SK-N-SH (cell line): ENCODE results near the gene OGN. TPM values are rescaled to one million over a fixed set of nuclear protein-coding genes. Genes with fewer than 3 reads are reported as not detected.

Experiments used
- CTCF ChIA-PET: fragments of 300-600, 350-600 bp; formaldehyde crosslinking; extraction: SDS; loops from one replicate; lab custom pipeline; 2021; lab: Yijun Ruan, JAX
- POLR2A ChIA-PET: fragments of 350-600 bp; sonication (Branson Sonifier 250); formaldehyde crosslinking; extraction: SDS; loops from one replicate; lab custom pipeline; 2020; ENCODE audit warnings: antibody characterized with exemption, inconsistent platforms; lab: Yijun Ruan, JAX
- DNase-seq: peaks from one replicate; pipeline ENCODE4 v3.0.0; 2012
- H2AFZ ChIP-seq: fragments of 200-600 bp; sonication (generic); 2 replicates; pipeline ENCODE4 v1.8.1; 2016; ENCODE audit warnings: antibody characterized with exemption, mild to moderate bottlenecking, low read depth
- H3F3A ChIP-seq: fragments of 200-600 bp; sonication (generic); replicated peaks from 2 replicates; pipeline ENCODE3; 2016; ENCODE audit warnings: antibody characterized with exemption, mild to moderate bottlenecking; ENCODE audit not compliant: insufficient read depth
- H3K27ac ChIP-seq, 2 experiments: fragments of 200-500 bp in 1 of 2; fragments of 200-600 bp in 1 of 2; sonication (Bioruptor generic) in 1 of 2; sonication (generic), shearing (Covaris generic) in 1 of 2; 2 replicates each; pipeline versions ENCODE4 v1.5.1 to v1.6.1; 2014 to 2016; ENCODE audit warnings: low read depth in 2 of 2, inconsistent platforms in 1 of 2, low read length in 1 of 2, mild to moderate bottlenecking in 1 of 2, mixed read lengths in 1 of 2
- H3K27me3 ChIP-seq: fragments of 200-600 bp; sonication (generic), shearing (Covaris generic); 2 replicates; pipeline ENCODE4 v1.6.1; 2016; ENCODE audit warnings: mixed run types; ENCODE audit not compliant: insufficient read depth
- H3K36me3 ChIP-seq, 2 experiments: fragments of 200-500 bp in 1 of 2; fragments of 200-600 bp in 1 of 2; sonication (Bioruptor generic) in 1 of 2; sonication (generic) in 1 of 2; replicated peaks in 1 of 2; 2 replicates each; pipeline versions ENCODE3 to v1.5.1; 2014 to 2016; ENCODE audit warnings: low read length in 1 of 2, mild to moderate bottlenecking in 1 of 2; ENCODE audit not compliant: insufficient read depth in 2 of 2, control insufficient read depth in 1 of 2
- H3K4me1 ChIP-seq, 2 experiments: fragments of 200-500 bp in 1 of 2; fragments of 200-600 bp in 1 of 2; sonication (Bioruptor generic) in 1 of 2; sonication (generic), shearing (Covaris generic) in 1 of 2; 2 replicates each; pipeline versions ENCODE4 v1.5.1 to v1.6.1; 2014 to 2016; ENCODE audit warnings: low read depth in 1 of 2, low read length in 1 of 2, mixed run types in 1 of 2; ENCODE audit not compliant: insufficient read depth in 2 of 2, control insufficient read depth in 1 of 2
- H3K4me2 ChIP-seq: fragments of 200-600 bp; sonication (generic), shearing (Covaris generic); 2 replicates; pipeline ENCODE4 v1.6.1; 2017; ENCODE audit warnings: mixed run types
- H3K4me3 ChIP-seq, 2 experiments: fragments of 200-500 bp in 1 of 2; fragments of 200-600 bp in 1 of 2; sonication (Bioruptor generic) in 1 of 2; sonication (generic), shearing (Covaris generic) in 1 of 2; 2 replicates each; pipeline versions ENCODE4 v1.5.1 to v1.8.1; 2014 to 2016; ENCODE audit warnings: low read depth in 2 of 2, inconsistent platforms in 1 of 2, low read length in 1 of 2, mild to moderate bottlenecking in 1 of 2, mixed read lengths in 1 of 2, moderate library complexity in 1 of 2
- H3K79me2 ChIP-seq: fragments of 200-600 bp; sonication (generic); 2 replicates; pipeline ENCODE4 v1.8.1; 2017; ENCODE audit warnings: mild to moderate bottlenecking; ENCODE audit not compliant: insufficient read depth
- H3K9ac ChIP-seq: fragments of 200-600 bp; sonication (generic); 2 replicates; pipeline ENCODE4 v1.6.1; 2017; ENCODE audit warnings: mixed run types
- H3K9me2 ChIP-seq: fragments of 200-600 bp; sonication (generic); 2 replicates; pipeline ENCODE4 v1.6.1; 2017; ENCODE audit warnings: mixed run types
- H3K9me3 ChIP-seq: fragments of 200-600 bp; sonication (generic); 2 replicates; pipeline ENCODE4 v1.6.1; 2017; ENCODE audit warnings: mixed run types, mild to moderate bottlenecking, moderate library complexity
- H4K20me1 ChIP-seq: fragments of 200-600 bp; sonication (generic); 2 replicates; pipeline ENCODE4 v1.6.1; 2017; ENCODE audit warnings: mild to moderate bottlenecking, mixed run types; ENCODE audit not compliant: insufficient read depth
- ELF1 ChIP-seq: IDR thresholded peaks from 2 replicates; pipeline ENCODE4 v1.4.0; 2012
- FOXJ3 ChIP-seq: sonication (generic); formaldehyde crosslinking; IDR thresholded peaks from 2 replicates; pipeline ENCODE4 v1.5.1; 2020; ENCODE audit warnings: mild to moderate bottlenecking, missing genetic modification reagents
- FOXM1 ChIP-seq: IDR thresholded peaks from 2 replicates; pipeline ENCODE4 v1.4.0; 2012; ENCODE audit warnings: low read depth, mild to moderate bottlenecking
- GABPA ChIP-seq: IDR thresholded peaks from 2 replicates; pipeline ENCODE4 v1.4.0; 2012; ENCODE audit warnings: low read depth, mild to moderate bottlenecking
- IRF3 ChIP-seq: fragments of 150-350 bp; IDR thresholded peaks from 2 replicates; pipeline ENCODE4 v1.6.1; 2016; ENCODE audit warnings: mild to moderate bottlenecking, low read depth, low read length
- JUND ChIP-seq: IDR thresholded peaks from 2 replicates; pipeline ENCODE4 v1.4.0; 2012
- MAX ChIP-seq: IDR thresholded peaks from 2 replicates; pipeline ENCODE4 v1.4.0; 2012; ENCODE audit warnings: low read depth
- MEF2A ChIP-seq: IDR thresholded peaks from 2 replicates; pipeline ENCODE4 v1.4.0; 2012; ENCODE audit warnings: low read depth, borderline replicate concordance
- NFIC ChIP-seq: IDR thresholded peaks from 2 replicates; pipeline ENCODE4 v1.4.0; 2012; ENCODE audit warnings: borderline replicate concordance
- NRF1 ChIP-seq: IDR thresholded peaks from 2 replicates; pipeline ENCODE4 v1.6.1; 2012; ENCODE audit warnings: low read depth, mild to moderate bottlenecking, low read length
- PBX3 ChIP-seq: IDR thresholded peaks from 2 replicates; pipeline ENCODE4; 2012
- RAD21 ChIP-seq: IDR thresholded peaks from 2 replicates; pipeline ENCODE4 v1.6.1; 2012; ENCODE audit warnings: mild to moderate bottlenecking, low read length
- RCOR1 ChIP-seq: fragments of 150-350 bp; IDR thresholded peaks from 2 replicates; pipeline ENCODE4 v1.6.1; 2017; ENCODE audit warnings: antibody characterized with exemption, low read length
- REST ChIP-seq: IDR thresholded peaks from 2 replicates; pipeline ENCODE4 v1.6.1; 2012; ENCODE audit warnings: mild to moderate bottlenecking, low read depth, low read length, moderate library complexity
- RFX5 ChIP-seq: IDR thresholded peaks from 2 replicates; pipeline ENCODE4 v1.6.1; 2012; ENCODE audit warnings: mild to moderate bottlenecking, improper control_type of control experiment, low read length
- RXRA ChIP-seq: IDR thresholded peaks from 2 replicates; pipeline ENCODE4 v1.4.0; 2012; ENCODE audit warnings: low read depth, mild to moderate bottlenecking, borderline replicate concordance
- SMC3 ChIP-seq: IDR thresholded peaks from 2 replicates; pipeline ENCODE4 v1.6.1; 2012; ENCODE audit warnings: low read depth, low read length, improper control_type of control experiment
- TAF1 ChIP-seq: IDR thresholded peaks from 2 replicates; pipeline ENCODE4 v1.6.1; 2012; ENCODE audit warnings: low read depth, mild to moderate bottlenecking, low read length, moderate library complexity, borderline replicate concordance
- TEAD4 ChIP-seq: IDR thresholded peaks from 2 replicates; pipeline ENCODE4 v1.4.0; 2012; ENCODE audit warnings: mild to moderate bottlenecking, borderline replicate concordance; ENCODE audit not compliant: insufficient read depth
- YY1 ChIP-seq: IDR thresholded peaks from 2 replicates; pipeline ENCODE4 v1.4.0; 2012; ENCODE audit warnings: low read depth, mild to moderate bottlenecking
- ZBTB33 ChIP-seq: IDR thresholded peaks from 2 replicates; pipeline ENCODE4 v1.4.0; 2012; ENCODE audit warnings: low read depth, borderline replicate concordance
- WGBS: methylation state at CpG from one replicate; pipeline ENCODE4 v1.1.6; 2017; ENCODE audit warnings: low lambda C conversion rate; 5-methylcytosine and 5-hydroxymethylcytosine counted together
- polyA plus RNA-seq, 3 experiments: library from polyadenylated mRNA; depleted of rRNA; stranded (reverse); fragments of >200 nt; gene quantifications; 2 replicates each; pipeline ENCODE4 v1.2.3, GENCODE V29; 2012

Gene OGN
- polyA plus RNA-seq, 1 of the 3 experiments (the other 2 are of a cell fraction): 0.03 TPM

- Histone ChIP-seq H3K4me1 (peaks cover 0 to 14% of the 10 kb centered on the region in 2 experiments; a peak in 2 of 4 replicates), H3K27ac (no peak overlapping the region), H3K9ac (no peak overlapping the region), H3K9me2 (no peaks in the 10 kb centered on the region; the same call in 1 of the 2 replicates), H3F3A (peaks cover 12% of the 10 kb centered on the region), H3K9me3 (peaks cover 8% of the 10 kb centered on the region; the same call in 1 of the 2 replicates), H3K4me2 (no peak overlapping the region), H4K20me1 (no peaks in the 10 kb centered on the region), H3K36me3 (peaks cover 0 to 9% of the 10 kb centered on the region in 2 experiments), H3K79me2 (no peaks in the 10 kb centered on the region), H2AFZ (no peak overlapping the region), H3K4me3 (no peak overlapping the region), H3K27me3 (no peaks in the 10 kb centered on the region)
- 90% methylated on average over 6 of the region's 6 CpGs for WGBS
- TF ChIP-seq PBX3 (no peak), NFIC (no peak), TAF1 (no peak), ELF1 (no peak), TEAD4 (no peak), REST (no peak), RXRA (no peak), FOXM1 (no peak), JUND (no peak), MEF2A (no peak), RCOR1 (no peak)
- ChIA-PET CTCF (no interaction called here), POLR2A (no interaction called here)
- no peak for DNase-seq
Observed at GRCh38 chr9:92353051-92353450, 51.3 kb downstream of the OGN start.

DNA sequence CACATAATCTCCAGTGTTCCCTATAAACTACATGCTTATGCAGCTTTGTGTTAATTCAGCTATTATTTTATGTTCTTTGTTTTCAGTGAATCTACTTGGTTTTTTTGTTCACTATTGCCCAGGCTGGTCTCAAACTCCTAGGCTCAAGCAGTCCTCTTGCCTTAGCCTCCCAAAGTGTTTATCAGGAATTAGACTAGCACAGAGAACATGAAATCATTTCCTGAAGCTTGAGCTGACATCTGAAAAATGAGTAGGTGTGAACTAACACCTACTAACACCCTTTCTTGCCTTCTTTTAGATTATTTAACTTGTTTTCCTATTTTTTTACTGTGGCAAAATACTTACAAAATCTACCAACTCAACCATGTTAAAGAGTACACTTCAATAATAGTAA, 53.6 kb downstream of the OGN start:
- H3K9me3 ChIP-seq: peaks cover 2% of the 10 kb centered on the region; the same call in 1 of the 2 replicates
- no peaks in the 10 kb centered on the region for H3K36me3 ChIP-seq
- H3K9me2 ChIP-seq: no peaks in the 10 kb centered on the region
- CTCF ChIA-PET: no interaction called here
- H3K4me3 ChIP-seq: no peak overlapping the region
- POLR2A ChIA-PET: no interaction called here
- DNase-seq: no peak
- no peaks in the 10 kb centered on the region for H3K79me2 ChIP-seq
- H3K4me2 ChIP-seq: no peak overlapping the region
- TF ChIP-seq TAF1 (no peak), JUND (no peak), SMC3 (no peak), NRF1 (no peak), ZBTB33 (no peak), FOXJ3 (CRISPR knock-in tag) (no peak), YY1 (no peak), MAX (no peak), RCOR1 (no peak), RAD21 (no peak), GABPA (no peak), IRF3 (no peak), RFX5 (no peak)
- H3K9ac ChIP-seq: no peak overlapping the region
- no peaks in the 10 kb centered on the region for H4K20me1 ChIP-seq
- H3K27me3 ChIP-seq: no peaks in the 10 kb centered on the region
- peak overlapping the region; percentile 64 to 71; a peak in 3 of 4 replicates for H3K27ac ChIP-seq
- H3F3A ChIP-seq: peaks cover 10% of the 10 kb centered on the region
- H2AFZ ChIP-seq: 0 out of 2 replicates have a peak overlapping the region, but pooled peaks have one; percentile 21
- H3K4me1 ChIP-seq: peaks cover 0 to 14% of the 10 kb centered on the region in 2 experiments; a peak in 2 of 4 replicates
